Tibial artery (tissue), 4 donors: Measurements from ENCODE around the gene HACE1.
"Not testable (repeated sequence)": the region's sequence is repeated elsewhere in the genome, so short reads cannot be mapped to it uniquely, and the experiment has no call there.

Experiments used
- DNase-seq, 2 donors: peaks; one replicate each; pipeline ENCODE4 v3.0.0-alpha.2; 2019
- H3K27ac ChIP-seq, 2 donors: fragments of 200-600 bp; sonication (generic) in 1 of 2; 1 replicate in 1 of 2; 2 replicates in 1 of 2; pipeline ENCODE4 v1.5.1; 2018 to 2019; ENCODE audit warnings: mild to moderate bottlenecking in 1 of 2
- H3K27me3 ChIP-seq, 2 donors: fragments of 200-600 bp; sonication (generic) in 1 of 2; one replicate each; pipeline versions ENCODE4 v1.5.1 to v1.6.0; 2016 to 2019
- H3K36me3 ChIP-seq, 3 donors: fragments of 200-600 bp; sonication (generic) in 2 of 3; one replicate each; pipeline ENCODE4 v1.5.1; 2016 to 2019; ENCODE audit warnings: mild to moderate bottlenecking in 2 of 3
- H3K4me1 ChIP-seq, 4 donors: fragments of 200-600 bp; sonication (generic) in 2 of 4; 1 replicate in 3 of 4; 2 replicates in 1 of 4; pipeline ENCODE4 v1.5.1; 2016 to 2019
- H3K4me3 ChIP-seq, 2 donors: fragments of 200-600 bp; sonication (generic) in 1 of 2; 1 replicate in 1 of 2; 2 replicates in 1 of 2; pipeline ENCODE4 v1.5.1; 2018 to 2019; ENCODE audit warnings: mild to moderate bottlenecking in 2 of 2
- H3K9me3 ChIP-seq, 3 donors: fragments of 200-600 bp; sonication (generic) in 1 of 3; one replicate each; pipeline ENCODE4 v1.5.1; 2016 to 2019
- CTCF ChIP-seq, 2 experiments: fragments of 200-600 bp in 1 of 2; fragments of 450-650 bp in 1 of 2; IDR thresholded peaks; one replicate each; pipeline ENCODE4 v1.5.1; 2017 to 2019; ENCODE audit warnings: antibody characterized with exemption in 2 of 2, mild to moderate bottlenecking in 1 of 2, moderate library complexity in 1 of 2
- intact Hi-C: fragments of 100-400 bp; cut with DNase I; formaldehyde crosslinking; loops from one replicate; pipeline ENCODE4 v1.15.0; 2023; ENCODE audit warnings: low total_unique reads

The HACE1 gene

GRCh38 chr6:104859225-104860146 is at the start of gene HACE1:
Gene HACE1, minus strand, starts transcription at chr6:104859919. Its CDS starts 277 bp downstream, at chr6:104859642.
- no peaks in the 10 kb centered on the region for H3K27me3 ChIP-seq
- TF ChIP-seq CTCF (IDR thresholded peaks at IDR 0.05): peak in 1 of 2 experiments; percentile 13
- intact Hi-C loops: no loop called here
- H3K4me1 ChIP-seq: peaks cover 0 to 16% (median 6%) of the 10 kb centered on the region in 4 donors
- H3K36me3 ChIP-seq: no peaks in the 10 kb centered on the region
- H3K4me3 ChIP-seq: peak within 1 kb of the TSS; percentile 70 to 72
- H3K27ac ChIP-seq: peak within 1 kb of the TSS; percentile 76 to 80
- H3K9me3 ChIP-seq: no peaks in the 10 kb centered on the region
- peak; percentile 87 to 91 for DNase-seq

- Histone ChIP-seq H3K36me3 (no peaks in the 10 kb centered on the region), H3K27me3 (peaks cover 0 to 4% of the 10 kb centered on the region in 2 donors), H3K4me1 (no peaks in the 10 kb centered on the region), H3K4me3 (no peak overlapping the region), H3K27ac (no peak overlapping the region), H3K9me3 (peaks cover 0 to 6% (median 4%) of the 10 kb centered on the region in 3 donors)
- DNase-seq: no peak
- no peak for TF ChIP-seq CTCF (IDR thresholded peaks at IDR 0.05)
- intact Hi-C loops: no loop called here
Observed at GRCh38 chr6:104908888-104909525, 49.3 kb upstream of the HACE1 start.

- Histone ChIP-seq H3K27ac (no peak overlapping the region), H3K9me3 (peaks cover 0 to 9% (median 4%) of the 10 kb centered on the region in 3 donors), H3K4me3 (no peak overlapping the region), H3K36me3 (no peaks in the 10 kb centered on the region), H3K27me3 (peaks cover 0 to 4% of the 10 kb centered on the region in 2 donors), H3K4me1 (no peaks in the 10 kb centered on the region)
- intact Hi-C loops: no loop called here
- no peak for DNase-seq
- no peak for TF ChIP-seq CTCF (IDR thresholded peaks at IDR 0.05)
Observed at GRCh38 chr6:104908031-104908887, 48.5 kb upstream of the HACE1 start.

GRCh38 chr6:104898893-104899292 is 39.2 kb upstream of the HACE1 start:
- H3K27me3 ChIP-seq, H3K4me1 ChIP-seq, H3K36me3 ChIP-seq, intact Hi-C loops, H3K4me3 ChIP-seq, DNase-seq, H3K27ac ChIP-seq: not testable (repeated sequence)
- peaks cover 0 to 12% (median 5%) of the 10 kb centered on the region in 3 donors for H3K9me3 ChIP-seq

- H3K4me3 ChIP-seq: no peak overlapping the region
- H3K9me3 ChIP-seq: peaks cover 0 to 4% (median 0%) of the 10 kb centered on the region in 3 donors
- TF ChIP-seq CTCF (IDR thresholded peaks at IDR 0.05): no peak
- intact Hi-C loops: no loop called here
- H3K36me3 ChIP-seq: no peaks in the 10 kb centered on the region
- DNase-seq: no peak
- H3K27me3 ChIP-seq: no peaks in the 10 kb centered on the region
- no peak overlapping the region for H3K27ac ChIP-seq
- H3K4me1 ChIP-seq: no peaks in the 10 kb centered on the region
Observed at GRCh38 chr6:104896914-104897313, 37.2 kb upstream of the HACE1 start.
